Spleen (tissue), 7 donors: Measurements from ENCODE around the gene EHD2.
"Not testable (repeated sequence)": the region's sequence is repeated elsewhere in the genome, so short reads cannot be mapped to it uniquely, and the experiment has no call there.

Source experiments
- CTCF ChIP-seq, 11 experiments: fragments of 200-600 bp in 7 of 11; fragments of 450-650 bp in 4 of 11; sonication (generic) in 4 of 11; IDR thresholded peaks in 8 of 11; conservative IDR thresholded peaks in 3 of 11; 1 replicate in 7 of 11; 2 replicates in 4 of 11; pipeline versions ENCODE4 v1.4.0 to v1.8.0; 2016 to 2021; ENCODE audit warnings: antibody characterized with exemption in 11 of 11, inconsistent platforms in 4 of 11, mild to moderate bottlenecking in 1 of 11
- POLR2AphosphoS5 ChIP-seq, 3 donors: sonication (generic); formaldehyde crosslinking; IDR thresholded peaks; one replicate each; pipeline ENCODE4 v1.5.1; 2017; ENCODE audit warnings: antibody characterized with exemption in 3 of 3
- donor health status: DM: no; HTN: no; CAD: no; lungs with moderate emphysema.
- donor health status: DM: no; HTN: no; CAD: no.
- donor health status: DM: no; HTN: no; CAD: no.

GRCh38 chr19:47771291-47771690, 58.1 kb downstream of the EHD2 start:
- not testable (repeated sequence) for TF ChIP-seq CTCF (IDR thresholded peaks at IDR 0.05 in 8 of 11, conservative IDR thresholded peaks at IDR 0.05 in 3 of 11); POLR2AphosphoS5 (IDR thresholded peaks at IDR 0.05)
